C4-2B (cell line): ENCODE data around the gene LGI2.
"Not testable (repeated sequence)": the region's sequence is repeated elsewhere in the genome, so short reads cannot be mapped to it uniquely, and the experiment has no call there.

Experiments used
- CTCF ChIP-seq: fragments of 450-650 bp; conservative IDR thresholded peaks from 2 replicates; pipeline ENCODE4 v1.5.1; 2017; ENCODE audit warnings: mild to moderate bottlenecking
- ZFX ChIP-seq: fragments of 450-650 bp; IDR thresholded peaks from 2 replicates; pipeline ENCODE4 v1.6.1; 2017

GRCh38 chr4:25052037-25052436 lies 21.3 kb upstream of the LGI2 start:
- TF ChIP-seq CTCF, ZFX: not testable (repeated sequence)
